HAP-1 (cell line): ENCODE data around the gene MAX.
A peak's percentile ranks its signal among the peaks of the same experiment; 100 is the strongest.
"Not testable (repeated sequence)": the region's sequence is repeated elsewhere in the genome, so short reads cannot be mapped to it uniquely, and the experiment has no call there.

Experiments used
- DNase-seq, 2 experiments: peaks; one replicate each; pipeline ENCODE4 v3.0.0-alpha.2; 2016 to 2020; ENCODE audit warnings: low spot score in 2 of 2
- H3K27me3 ChIP-seq: fragments of 250-450 bp; sonication (Bioruptor Pico); 2 replicates; pipeline ENCODE4 v1.5.1; 2020; ENCODE audit warnings: low read depth, mild to moderate bottlenecking, moderate library complexity
- H3K36me3 ChIP-seq: fragments of 250-450 bp; sonication (Bioruptor Pico); replicated peaks from 2 replicates; pipeline ENCODE4 v1.5.1; 2020; ENCODE audit warnings: mild to moderate bottlenecking
- H3K4me1 ChIP-seq: fragments of 250-450 bp; sonication (Bioruptor Pico); 2 replicates; pipeline ENCODE4 v1.5.1; 2020; ENCODE audit warnings: mild to moderate bottlenecking
- H3K4me3 ChIP-seq: fragments of 250-450 bp; sonication (Bioruptor Pico); 2 replicates; pipeline ENCODE4 v1.5.1; 2020; ENCODE audit warnings: mild to moderate bottlenecking, moderate library complexity
- H3K9me3 ChIP-seq: fragments of 250-450 bp; sonication (Bioruptor Pico); 2 replicates; pipeline ENCODE4 v1.5.1; 2020; ENCODE audit warnings: mild to moderate bottlenecking, moderate library complexity
- in situ Hi-C: fragments of 300-500 bp; cut with MboI; formaldehyde crosslinking; loops from 3 replicates; pipeline ENCODE4 v1.14.3; 2020; ENCODE audit warnings: low sequenced_read_pairs, inconsistent platforms, mixed read lengths

The MAX gene

DNA sequence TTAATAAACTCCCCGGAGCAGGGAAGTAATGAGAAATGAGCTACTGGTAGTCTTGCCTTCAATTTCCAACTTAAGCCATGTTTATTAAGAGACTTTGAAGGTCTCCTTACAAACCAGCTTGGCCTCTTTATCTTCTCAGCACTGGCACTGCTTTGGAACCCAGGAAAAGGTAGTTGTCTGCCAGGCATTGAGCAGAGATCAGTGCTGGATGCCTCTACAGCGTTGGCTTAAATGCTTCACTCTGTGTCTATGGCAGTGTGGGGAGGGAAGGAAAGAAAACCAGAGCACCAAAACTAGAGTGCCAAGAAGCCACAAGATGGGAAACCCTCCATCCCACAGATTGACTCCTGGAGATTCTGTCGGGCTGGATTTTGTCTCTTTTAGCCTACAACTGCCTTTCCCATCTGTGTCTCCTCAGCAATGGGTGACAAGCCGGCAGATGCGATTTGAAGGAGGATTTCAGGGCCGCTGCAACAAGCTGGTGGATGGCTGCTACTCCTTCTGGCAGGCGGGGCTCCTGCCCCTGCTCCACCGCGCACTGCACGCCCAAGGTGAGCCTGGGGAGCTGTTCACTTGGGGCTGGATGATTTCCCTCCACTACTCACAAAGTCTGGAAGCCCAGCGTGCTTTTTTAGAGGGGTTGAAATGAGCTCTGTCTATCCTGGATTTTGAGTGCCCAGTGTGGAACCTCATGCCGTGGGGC, 58.3 kb downstream of the MAX start:
- in situ Hi-C loops: no loop called here
- H3K27me3 ChIP-seq: no peaks in the 10 kb centered on the region
- no peak for DNase-seq
- no peak overlapping the region for H3K4me3 ChIP-seq
- peaks cover under 1% of the 10 kb centered on the region; the same call in 1 of the 2 replicates for H3K4me1 ChIP-seq
- peaks cover 33% of the 10 kb centered on the region for H3K36me3 ChIP-seq
- H3K9me3 ChIP-seq: no peaks in the 10 kb centered on the region

DNA sequence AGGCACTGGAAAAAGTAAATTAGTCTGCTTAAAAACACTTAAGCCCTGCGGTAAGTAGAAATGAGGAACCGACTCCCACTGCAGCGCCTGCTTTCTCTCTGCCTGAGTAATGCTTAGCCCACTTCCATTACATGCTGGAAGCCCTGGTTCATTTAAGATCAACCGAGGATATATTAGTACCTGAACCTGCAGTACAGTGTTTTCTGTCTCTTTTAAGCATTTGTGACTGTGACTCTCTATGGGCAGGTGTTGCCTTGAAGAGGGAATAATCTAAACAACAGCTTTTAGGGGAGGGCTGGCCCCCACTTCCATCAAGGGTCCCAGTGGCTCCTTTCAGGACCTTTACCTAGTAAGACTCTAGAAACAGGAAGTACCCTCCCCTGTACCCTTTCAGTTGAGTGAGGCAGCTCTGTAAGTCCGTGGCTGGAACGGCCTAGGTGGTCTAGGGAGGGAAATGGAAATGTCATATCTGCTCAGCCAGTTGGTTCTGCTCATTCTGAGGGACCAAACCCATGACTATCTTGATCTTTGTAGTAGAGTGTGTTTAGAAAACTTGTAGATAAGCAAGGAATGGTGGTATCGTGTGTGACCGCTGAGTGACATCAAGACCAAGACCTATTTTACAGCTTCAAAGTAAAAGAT, 59.5 kb downstream of the MAX start:
- Histone ChIP-seq H3K27me3 (no peaks in the 10 kb centered on the region), H3K9me3 (no peaks in the 10 kb centered on the region), H3K4me1 (no peaks in the 10 kb centered on the region), H3K4me3 (no peak overlapping the region), H3K36me3 (peaks cover 33% of the 10 kb centered on the region)
- no peak for DNase-seq
- in situ Hi-C loops: no loop called here

DNA sequence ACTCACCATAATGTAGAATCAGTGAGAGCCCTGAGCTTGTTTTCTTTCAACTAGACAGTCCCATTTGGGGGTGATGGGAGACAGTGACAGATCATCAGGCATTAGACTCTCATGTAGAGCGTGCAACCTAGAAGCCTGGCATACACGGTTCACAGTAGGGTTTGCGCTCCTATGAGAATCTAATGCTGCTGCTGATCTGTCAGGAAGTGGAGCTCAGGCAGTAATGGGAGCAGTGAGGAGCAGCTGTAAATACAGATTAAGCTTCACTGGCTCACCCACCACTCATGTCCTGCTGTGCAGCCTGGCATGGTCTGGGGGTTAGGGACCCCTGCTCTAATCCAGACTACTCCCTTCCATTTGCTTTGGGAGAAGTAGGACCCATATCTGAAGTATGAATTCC, 60.0 kb downstream of the MAX start:
- H3K4me3 ChIP-seq: no peak overlapping the region
- no peaks in the 10 kb centered on the region for H3K27me3 ChIP-seq
- no peaks in the 10 kb centered on the region for H3K9me3 ChIP-seq
- peaks cover 33% of the 10 kb centered on the region for H3K36me3 ChIP-seq
- H3K4me1 ChIP-seq: no peaks in the 10 kb centered on the region
- DNase-seq: no peak
- in situ Hi-C loops: no loop called here

DNA sequence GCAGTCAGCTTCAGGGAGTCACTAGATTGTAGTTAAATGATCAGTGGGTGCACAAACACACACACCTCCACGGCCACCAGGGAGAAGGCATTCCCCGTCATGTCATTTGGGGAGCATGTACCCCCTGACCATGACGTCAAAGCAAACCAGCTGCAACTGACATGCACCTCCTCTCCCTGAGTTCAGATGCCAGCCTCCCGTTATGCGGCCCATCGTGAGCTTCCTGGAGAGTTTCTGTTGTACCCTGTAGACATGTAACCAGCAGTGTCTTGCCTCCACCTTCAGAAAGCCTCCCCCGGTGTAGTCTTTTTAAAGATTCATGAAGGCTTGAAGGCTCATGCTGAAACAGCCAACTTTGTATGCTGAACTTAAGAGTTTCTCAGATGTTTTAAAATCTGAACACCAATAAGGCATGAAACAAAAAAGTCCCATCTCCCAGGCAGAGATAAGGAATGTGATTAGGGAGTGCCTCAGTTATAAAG, 60.8 kb downstream of the MAX start:
- in situ Hi-C loops: no loop called here
- Histone ChIP-seq H3K4me1 (no peaks in the 10 kb centered on the region), H3K9me3 (no peaks in the 10 kb centered on the region), H3K4me3 (no peak overlapping the region), H3K36me3 (peaks cover 33% of the 10 kb centered on the region), H3K27me3 (no peaks in the 10 kb centered on the region)
- DNase-seq: no peak

DNA sequence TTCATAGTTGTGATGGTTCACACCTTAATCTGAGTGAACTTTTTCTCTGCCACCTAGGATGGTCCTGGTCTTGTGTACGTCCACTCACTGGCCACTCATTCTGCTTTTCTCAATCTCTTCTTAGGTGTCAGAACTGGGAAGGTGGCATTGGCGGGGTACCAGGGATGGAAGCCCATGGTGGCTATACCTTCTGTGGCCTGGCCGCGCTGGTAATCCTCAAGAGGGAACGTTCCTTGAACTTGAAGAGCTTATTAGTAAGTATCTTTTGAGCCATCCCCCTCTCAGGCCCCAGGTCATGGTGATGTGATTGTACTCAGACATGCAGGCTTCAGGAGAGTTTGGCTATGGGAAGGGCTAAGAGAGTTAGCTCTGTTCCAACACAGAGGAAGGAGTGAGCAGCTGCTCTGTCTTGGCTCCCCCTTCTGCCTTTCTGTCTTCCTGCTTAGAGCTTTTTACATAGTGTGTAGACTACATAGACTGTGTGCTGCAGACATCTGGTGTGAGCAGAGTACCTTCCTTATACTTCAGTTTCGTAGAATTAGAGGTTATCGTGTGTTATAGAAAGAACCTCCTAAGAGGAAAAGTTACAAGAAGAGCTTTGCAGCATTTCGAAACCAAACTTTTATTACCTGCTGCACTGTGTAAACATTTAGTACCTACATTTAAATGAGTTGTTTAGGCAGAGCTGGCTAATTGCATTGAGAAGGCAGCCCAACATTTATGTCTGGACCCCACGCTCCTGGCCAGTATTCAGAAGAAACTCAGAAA, 61.5 kb downstream of the MAX start:
- H3K27me3 ChIP-seq: no peaks in the 10 kb centered on the region
- no peaks in the 10 kb centered on the region for H3K4me1 ChIP-seq
- no peak overlapping the region for H3K4me3 ChIP-seq
- no peaks in the 10 kb centered on the region for H3K9me3 ChIP-seq
- peaks cover 30% of the 10 kb centered on the region for H3K36me3 ChIP-seq
- no peak for DNase-seq
- in situ Hi-C loops: no loop called here

GRCh38 chr14:65038966-65039365, 63.4 kb downstream of the MAX start:
- no peaks in the 10 kb centered on the region for H3K4me1 ChIP-seq
- H3K4me3 ChIP-seq: no peak overlapping the region
- H3K27me3 ChIP-seq: no peaks in the 10 kb centered on the region
- H3K36me3 ChIP-seq: peaks cover 27% of the 10 kb centered on the region
- in situ Hi-C loops: no loop called here
- no peak for DNase-seq
- H3K9me3 ChIP-seq: no peaks in the 10 kb centered on the region

DNA sequence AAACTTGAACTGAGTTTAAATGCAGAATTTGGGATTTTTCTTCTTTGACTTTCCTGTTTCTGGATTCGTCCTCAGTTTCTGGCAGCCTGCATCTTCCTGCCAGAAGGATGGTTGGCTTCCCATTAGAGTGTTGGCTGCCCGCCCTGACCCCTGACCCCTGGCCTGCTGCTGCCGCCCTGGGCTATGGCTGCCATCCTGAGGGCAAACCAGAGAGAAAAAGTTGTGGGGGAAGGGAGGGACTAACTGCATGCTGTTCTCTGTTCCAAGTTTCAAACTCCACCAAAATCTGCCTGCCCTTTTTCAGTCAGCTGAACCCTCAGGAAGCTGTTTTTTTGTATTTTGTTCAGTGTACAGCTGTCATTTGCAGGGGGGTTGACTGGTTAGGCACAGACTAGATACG, 67.3 kb downstream of the MAX start:
- no peaks in the 10 kb centered on the region for H3K9me3 ChIP-seq
- no peaks in the 10 kb centered on the region for H3K4me1 ChIP-seq
- H3K27me3 ChIP-seq: no peaks in the 10 kb centered on the region
- DNase-seq: no peak
- H3K36me3 ChIP-seq: peaks cover 6% of the 10 kb centered on the region
- in situ Hi-C loops: no loop called here
- H3K4me3 ChIP-seq: no peak overlapping the region

GRCh38 chr14:65034021-65034420, 68.3 kb downstream of the MAX start:
- no peak for DNase-seq
- Histone ChIP-seq H3K4me3 (no peak overlapping the region), H3K36me3 (peaks cover 11% of the 10 kb centered on the region), H3K27me3 (no peaks in the 10 kb centered on the region), H3K4me1 (peaks cover 2% of the 10 kb centered on the region; the same call in 1 of the 2 replicates), H3K9me3 (no peaks in the 10 kb centered on the region)
- in situ Hi-C loops: no loop called here

DNA sequence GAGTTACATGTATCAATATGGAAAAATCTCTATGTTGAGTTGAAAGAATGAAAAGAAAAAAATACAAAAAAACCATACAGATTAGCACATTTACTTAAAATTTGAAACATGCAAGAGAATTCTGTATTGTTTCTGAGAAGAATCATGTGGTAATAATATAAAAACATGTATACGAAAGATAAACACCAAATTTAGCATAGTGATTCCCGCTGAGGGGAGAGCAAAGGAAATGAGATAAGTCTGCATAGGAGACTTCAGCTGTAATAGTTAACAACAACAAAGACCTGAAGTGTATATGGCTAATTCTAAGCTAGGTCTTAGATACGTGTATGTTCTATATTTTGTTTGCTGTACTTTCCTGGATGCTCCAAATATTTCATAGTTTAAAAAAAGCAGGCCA, 69.1 kb downstream of the MAX start:
- no peaks in the 10 kb centered on the region for H3K9me3 ChIP-seq
- DNase-seq: no peak
- peaks cover 8% of the 10 kb centered on the region; the same call in 1 of the 2 replicates for H3K4me1 ChIP-seq
- H3K36me3 ChIP-seq: peaks cover 11% of the 10 kb centered on the region
- H3K27me3 ChIP-seq: no peaks in the 10 kb centered on the region
- in situ Hi-C loops: no loop called here
- no peak overlapping the region for H3K4me3 ChIP-seq

- no peak overlapping the region for H3K4me3 ChIP-seq
- no peak for DNase-seq
- in situ Hi-C loops: no loop called here
- no peaks in the 10 kb centered on the region for H3K27me3 ChIP-seq
- no peaks in the 10 kb centered on the region for H3K9me3 ChIP-seq
- H3K36me3 ChIP-seq: peaks cover 15% of the 10 kb centered on the region
- peaks cover 8% of the 10 kb centered on the region; the same call in 1 of the 2 replicates for H3K4me1 ChIP-seq
These were observed 70.0 kb downstream of the MAX start for GRCh38 chr14:65032319-65032718.

- peaks cover 16% of the 10 kb centered on the region for H3K36me3 ChIP-seq
- not testable (repeated sequence) for DNase-seq
These were observed 71.0 kb downstream of the MAX start for GRCh38 chr14:65031321-65031720.

DNA sequence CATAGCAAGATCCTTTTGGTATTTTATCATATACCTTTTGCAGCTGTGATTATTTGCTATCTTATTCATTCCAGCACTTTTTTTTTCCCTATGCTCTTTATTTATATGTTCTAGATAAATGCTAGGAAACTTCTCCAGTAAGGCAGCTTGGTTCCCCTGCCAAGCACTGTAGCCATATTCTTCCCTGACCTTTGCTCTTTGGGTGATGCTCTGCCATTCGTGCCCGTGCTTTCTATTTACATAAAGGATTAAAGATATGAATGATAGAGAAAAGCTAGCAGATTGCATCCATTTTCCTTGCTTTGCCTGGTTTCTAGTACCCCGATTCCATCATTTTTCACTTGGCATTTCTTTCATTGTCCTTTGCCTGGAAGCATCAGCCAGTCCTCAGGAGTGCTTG, 73.4 kb downstream of the MAX start:
- Histone ChIP-seq H3K4me1 (peaks cover 8% of the 10 kb centered on the region; the same call in 1 of the 2 replicates), H3K27me3 (no peaks in the 10 kb centered on the region), H3K36me3 (peaks cover 16% of the 10 kb centered on the region), H3K9me3 (no peaks in the 10 kb centered on the region), H3K4me3 (no peak overlapping the region)
- in situ Hi-C loops: no loop called here
- DNase-seq: peak; percentile 10 to 12

More at GRCh38 chr14:65031321-65031720, 71.0 kb downstream of the MAX start:
- H3K27me3 ChIP-seq, in situ Hi-C loops, H3K4me1 ChIP-seq, H3K4me3 ChIP-seq, H3K9me3 ChIP-seq: not testable (repeated sequence)

DNA sequence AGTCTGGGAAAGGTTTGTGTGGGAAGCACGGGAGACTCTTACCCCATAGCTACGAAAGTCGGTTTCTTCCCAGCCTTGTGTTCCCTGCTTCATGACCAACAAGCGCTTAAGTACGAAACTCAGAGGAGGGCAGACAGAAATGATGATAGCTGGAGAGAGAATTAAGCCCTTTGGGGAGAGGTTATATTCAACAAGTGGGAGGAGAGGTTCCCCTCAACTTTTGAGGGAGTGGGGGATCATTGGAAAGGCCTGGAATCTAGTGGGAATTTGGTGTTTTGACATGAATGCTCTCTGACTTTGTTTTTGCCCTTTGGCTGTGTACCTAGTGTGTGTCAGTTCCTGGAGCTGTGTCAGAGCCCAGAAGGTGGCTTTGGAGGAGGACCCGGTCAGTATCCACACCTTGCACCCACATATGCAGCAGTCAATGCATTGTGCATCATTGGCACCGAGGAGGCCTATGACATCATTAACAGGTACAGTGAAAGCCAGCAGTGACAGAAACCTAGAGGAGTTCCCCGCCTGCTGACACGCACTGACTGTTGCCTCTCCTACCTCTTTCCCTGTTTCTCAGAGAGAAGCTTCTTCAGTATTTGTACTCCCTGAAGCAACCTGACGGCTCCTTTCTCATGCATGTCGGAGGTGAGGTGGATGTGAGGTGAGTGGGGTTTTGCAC, 75.1 kb downstream of the MAX start:
- no peak for DNase-seq
- no peak overlapping the region for H3K4me3 ChIP-seq
- H3K4me1 ChIP-seq: peaks cover 8% of the 10 kb centered on the region; the same call in 1 of the 2 replicates
- H3K36me3 ChIP-seq: peaks cover 15% of the 10 kb centered on the region; the same call in 1 of the 2 replicates
- no peaks in the 10 kb centered on the region for H3K9me3 ChIP-seq
- H3K27me3 ChIP-seq: no peaks in the 10 kb centered on the region
- in situ Hi-C loops: no loop called here
